HEK293 (cell line): ENCODE data around the gene MAVS.
A peak's percentile ranks its signal among the peaks of the same experiment; 100 is the strongest.

Experiments
- CTCF ChIA-PET: fragments of 350-600 bp; formaldehyde crosslinking; extraction: SDS; loops from one replicate; lab custom pipeline; 2021; ENCODE audit warnings: antibody characterized with exemption; lab: Yijun Ruan, JAX
- POLR2A ChIA-PET: fragments of 300-600 bp; formaldehyde crosslinking; extraction: SDS; loops from one replicate; lab custom pipeline; 2020; ENCODE audit warnings: antibody characterized with exemption, inconsistent platforms; lab: Yijun Ruan, JAX
- H3K27ac ChIP-seq: fragments of 200-500 bp; sonication (Bioruptor generic); 2 replicates; pipeline ENCODE4 v1.5.1; 2014; ENCODE audit warnings: low read depth, low read length, control low read depth, inconsistent platforms; ENCODE audit errors: extremely low read depth
- H3K36me3 ChIP-seq, 2 experiments: fragments of 200-500 bp in 1 of 2; sonication (Bioruptor generic) in 1 of 2; 1 replicate in 1 of 2; 2 replicates in 1 of 2; pipeline ENCODE4 v1.5.1; 2014 to 2017; ENCODE audit warnings: inconsistent platforms in 2 of 2, low read length in 2 of 2; ENCODE audit not compliant: control insufficient read depth in 2 of 2, insufficient read depth in 1 of 2
- H3K4me1 ChIP-seq: fragments of 200-500 bp; sonication (Bioruptor generic); 2 replicates; pipeline ENCODE4 v1.5.1; 2014; ENCODE audit warnings: mild to moderate bottlenecking, low read length, inconsistent platforms; ENCODE audit not compliant: control insufficient read depth, insufficient read depth
- H3K4me3 ChIP-seq: 2 replicates; pipeline ENCODE4 v1.5.1; 2011; ENCODE audit warnings: low read depth, mild to moderate bottlenecking, control low read depth, low read length, moderate library complexity
- H3K9me3 ChIP-seq: fragments of 200-500 bp; sonication (Bioruptor generic); 2 replicates; pipeline ENCODE4 v1.5.1; 2014; ENCODE audit warnings: low read depth, low read length, inconsistent platforms; ENCODE audit not compliant: control insufficient read depth, insufficient read depth
- GLI4 ChIP-seq: fragments of 450-650 bp; formaldehyde crosslinking; IDR thresholded peaks from 2 replicates; pipeline ENCODE4 v1.5.1; 2016; ENCODE audit warnings: missing biosample characterization, missing genetic modification characterization
- GLIS1 ChIP-seq: fragments of 450-650 bp; formaldehyde crosslinking; IDR thresholded peaks from 2 replicates; pipeline ENCODE4 v1.5.1; 2016; ENCODE audit warnings: missing biosample characterization, missing genetic modification characterization
- SCRT1 ChIP-seq: fragments of 450-650 bp; formaldehyde crosslinking; IDR thresholded peaks from 2 replicates; pipeline ENCODE4 v1.5.1; 2016; ENCODE audit warnings: missing biosample characterization, missing genetic modification characterization, borderline replicate concordance
- TCF7L2 ChIP-seq: IDR thresholded peaks from 2 replicates; pipeline ENCODE4 v1.6.1; 2011; ENCODE audit warnings: low read depth, mild to moderate bottlenecking, inconsistent platforms, low read length, moderate library complexity, borderline replicate concordance
- ZFP37 ChIP-seq: fragments of 450-650 bp; formaldehyde crosslinking; IDR thresholded peaks from 2 replicates; pipeline ENCODE4 v1.5.1; 2016; ENCODE audit warnings: missing biosample characterization, missing genetic modification characterization
- ZIC2 ChIP-seq: fragments of 450-650 bp; formaldehyde crosslinking; IDR thresholded peaks from 2 replicates; pipeline ENCODE4 v1.5.1; 2016; ENCODE audit warnings: missing biosample characterization, missing genetic modification characterization
- ZNF155 ChIP-seq: fragments of 450-650 bp; formaldehyde crosslinking; IDR thresholded peaks from 2 replicates; pipeline ENCODE4 v1.5.1; 2016; ENCODE audit warnings: missing biosample characterization, missing genetic modification characterization
- ZNF157 ChIP-seq: fragments of 450-650 bp; formaldehyde crosslinking; IDR thresholded peaks from 2 replicates; pipeline ENCODE4 v1.5.1; 2016; ENCODE audit warnings: missing biosample characterization, missing genetic modification characterization
- ZNF354C ChIP-seq: fragments of 450-650 bp; formaldehyde crosslinking; IDR thresholded peaks from 2 replicates; pipeline ENCODE4 v1.5.1; 2016; ENCODE audit warnings: missing biosample characterization, missing genetic modification characterization, low read depth, borderline replicate concordance
- ZNF394 ChIP-seq: fragments of 450-650 bp; formaldehyde crosslinking; IDR thresholded peaks from 2 replicates; pipeline ENCODE4 v1.5.1; 2016; ENCODE audit warnings: missing biosample characterization, missing genetic modification characterization, mild to moderate bottlenecking, moderate library complexity, borderline replicate concordance
- ZNF510 ChIP-seq: fragments of 450-650 bp; formaldehyde crosslinking; IDR thresholded peaks from 2 replicates; pipeline ENCODE4 v1.5.1; 2018; ENCODE audit warnings: mild to moderate bottlenecking, missing genetic modification characterization, missing biosample characterization; ENCODE audit not compliant: insufficient replicate concordance
- ZNF558 ChIP-seq: fragments of 450-650 bp; formaldehyde crosslinking; IDR thresholded peaks from 2 replicates; pipeline ENCODE4 v1.5.1; 2016; ENCODE audit warnings: missing biosample characterization, missing genetic modification characterization
- ZNF658 ChIP-seq: fragments of 450-650 bp; formaldehyde crosslinking; IDR thresholded peaks from 2 replicates; pipeline ENCODE4; 2016; ENCODE audit warnings: missing biosample characterization, missing genetic modification characterization
- ZNF664 ChIP-seq: fragments of 450-650 bp; formaldehyde crosslinking; IDR thresholded peaks from 2 replicates; pipeline ENCODE4 v1.5.1; 2016; ENCODE audit warnings: missing biosample characterization, missing genetic modification characterization
- ZNF677 ChIP-seq: fragments of 450-650 bp; IDR thresholded peaks from 2 replicates; pipeline ENCODE4 v1.5.0; 2018; ENCODE audit warnings: missing biosample characterization, mild to moderate bottlenecking, missing genetic modification characterization, moderate library complexity
- ZNF785 ChIP-seq: fragments of 450-650 bp; formaldehyde crosslinking; IDR thresholded peaks from 2 replicates; pipeline ENCODE4 v1.5.1; 2016; ENCODE audit warnings: missing biosample characterization, missing genetic modification characterization
- ZSCAN30 ChIP-seq: fragments of 450-650 bp; IDR thresholded peaks from 2 replicates; pipeline ENCODE4 v1.5.1; 2018; ENCODE audit warnings: missing biosample characterization, mild to moderate bottlenecking, missing genetic modification characterization, moderate library complexity
- ZXDB ChIP-seq: fragments of 450-650 bp; formaldehyde crosslinking; IDR thresholded peaks from 2 replicates; pipeline ENCODE4 v1.5.1; 2016; ENCODE audit warnings: missing biosample characterization, missing genetic modification characterization
- TF ChIP-seq, protein P1 (sequence below): fragments of 450-650 bp; formaldehyde crosslinking; IDR thresholded peaks from 2 replicates; pipeline ENCODE4 v1.5.1; 2016; ENCODE audit warnings: missing biosample characterization, missing genetic modification characterization
- TF ChIP-seq, protein P2 (sequence below): fragments of 450-650 bp; formaldehyde crosslinking; IDR thresholded peaks from 2 replicates; pipeline ENCODE4 v1.5.1; 2017; ENCODE audit warnings: missing biosample characterization, mild to moderate bottlenecking, missing genetic modification characterization, moderate library complexity
- TF ChIP-seq, protein P3 (sequence below): fragments of 450-650 bp; formaldehyde crosslinking; IDR thresholded peaks from 2 replicates; pipeline ENCODE4 v1.5.1; 2016; ENCODE audit warnings: missing biosample characterization, missing genetic modification characterization, low read depth
- TF ChIP-seq, protein P4 (sequence below): fragments of 450-650 bp; formaldehyde crosslinking; IDR thresholded peaks from 2 replicates; pipeline ENCODE4 v1.5.1; 2016; ENCODE audit warnings: missing biosample characterization, missing genetic modification characterization

The MAVS gene

DNA sequence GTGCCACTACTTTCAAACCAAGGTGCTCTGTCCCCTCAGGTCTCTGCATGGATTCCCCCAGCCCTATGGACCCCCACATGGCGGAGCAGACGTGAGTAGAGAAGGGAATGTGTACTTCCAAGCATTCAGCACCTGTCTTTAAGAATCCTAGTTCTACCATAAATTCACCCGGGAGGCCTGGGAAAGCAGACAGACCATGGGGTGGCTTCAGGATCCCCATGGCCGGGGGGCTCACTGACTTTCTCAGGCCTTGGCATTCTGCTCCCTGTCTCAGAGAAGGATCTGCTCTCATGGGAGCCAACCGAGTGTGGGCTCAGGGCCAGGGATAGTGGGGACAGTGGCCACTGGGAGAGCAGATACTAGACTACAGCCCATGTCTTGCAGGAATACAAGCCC lies 48.3 kb upstream of the MAVS start (continued):
- TF ChIP-seq, protein P1, sequence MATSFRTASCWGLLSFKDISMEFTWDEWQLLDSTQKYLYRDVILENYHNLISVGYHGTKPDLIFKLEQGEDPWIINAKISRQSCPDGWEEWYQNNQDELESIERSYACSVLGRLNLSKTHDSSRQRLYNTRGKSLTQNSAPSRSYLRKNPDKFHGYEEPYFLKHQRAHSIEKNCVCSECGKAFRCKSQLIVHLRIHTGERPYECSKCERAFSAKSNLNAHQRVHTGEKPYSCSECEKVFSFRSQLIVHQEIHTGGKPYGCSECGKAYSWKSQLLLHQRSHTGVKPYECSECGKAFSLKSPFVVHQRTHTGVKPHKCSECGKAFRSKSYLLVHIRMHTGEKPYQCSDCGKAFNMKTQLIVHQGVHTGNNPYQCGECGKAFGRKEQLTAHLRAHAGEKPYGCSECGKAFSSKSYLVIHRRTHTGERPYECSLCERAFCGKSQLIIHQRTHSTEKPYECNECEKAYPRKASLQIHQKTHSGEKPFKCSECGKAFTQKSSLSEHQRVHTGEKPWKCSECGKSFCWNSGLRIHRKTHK (tag by site-specific recombination): no peak
- no peak for TF ChIP-seq ZXDB (tag by site-specific recombination)

DNA sequence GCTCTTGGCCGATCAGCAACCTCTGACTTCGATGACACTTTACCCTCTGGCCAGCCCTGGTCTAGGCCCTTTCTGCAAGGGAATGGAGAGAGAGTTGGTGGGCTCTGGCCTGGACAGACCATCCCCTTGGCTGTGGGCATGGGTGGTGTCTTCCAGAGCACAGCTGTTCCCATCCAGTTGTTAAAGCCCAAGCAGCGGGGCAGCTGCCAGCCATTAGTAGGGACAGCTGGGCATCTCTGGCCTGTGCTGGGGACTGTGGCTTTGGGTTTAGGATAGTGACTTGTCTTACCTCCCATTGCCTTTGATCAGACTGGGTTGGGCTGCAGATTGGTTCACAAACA lies 47.8 kb upstream of the MAVS start:
- TF ChIP-seq ZNF510 (tag by site-specific recombination): no peak
- TF ChIP-seq, protein P2, sequence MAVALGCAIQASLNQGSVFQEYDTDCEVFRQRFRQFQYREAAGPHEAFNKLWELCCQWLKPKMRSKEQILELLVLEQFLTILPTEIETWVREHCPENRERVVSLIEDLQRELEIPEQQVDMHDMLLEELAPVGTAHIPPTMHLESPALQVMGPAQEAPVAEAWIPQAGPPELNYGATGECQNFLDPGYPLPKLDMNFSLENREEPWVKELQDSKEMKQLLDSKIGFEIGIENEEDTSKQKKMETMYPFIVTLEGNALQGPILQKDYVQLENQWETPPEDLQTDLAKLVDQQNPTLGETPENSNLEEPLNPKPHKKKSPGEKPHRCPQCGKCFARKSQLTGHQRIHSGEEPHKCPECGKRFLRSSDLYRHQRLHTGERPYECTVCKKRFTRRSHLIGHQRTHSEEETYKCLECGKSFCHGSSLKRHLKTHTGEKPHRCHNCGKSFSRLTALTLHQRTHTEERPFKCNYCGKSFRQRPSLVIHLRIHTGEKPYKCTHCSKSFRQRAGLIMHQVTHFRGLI (tag by site-specific recombination): 0 out of 2 replicates have a peak, but pooled peaks have one; percentile 21
- POLR2A ChIA-PET: no interaction called here
- H3K4me1 ChIP-seq: peaks cover 12% of the 10 kb centered on the region
- no peak overlapping the region for H3K27ac ChIP-seq
- no peaks in the 10 kb centered on the region for H3K9me3 ChIP-seq
- H3K36me3 ChIP-seq: peaks cover 19 to 66% of the 10 kb centered on the region in 2 experiments
- H3K4me3 ChIP-seq: no peak overlapping the region
- CTCF ChIA-PET: interaction anchor here (0.6 to 0.9 kb wide), 2 partner anchors 21 to 57 kb away, joined by 6 read pairs; partner anchors contain the start of gene AP5S1

DNA sequence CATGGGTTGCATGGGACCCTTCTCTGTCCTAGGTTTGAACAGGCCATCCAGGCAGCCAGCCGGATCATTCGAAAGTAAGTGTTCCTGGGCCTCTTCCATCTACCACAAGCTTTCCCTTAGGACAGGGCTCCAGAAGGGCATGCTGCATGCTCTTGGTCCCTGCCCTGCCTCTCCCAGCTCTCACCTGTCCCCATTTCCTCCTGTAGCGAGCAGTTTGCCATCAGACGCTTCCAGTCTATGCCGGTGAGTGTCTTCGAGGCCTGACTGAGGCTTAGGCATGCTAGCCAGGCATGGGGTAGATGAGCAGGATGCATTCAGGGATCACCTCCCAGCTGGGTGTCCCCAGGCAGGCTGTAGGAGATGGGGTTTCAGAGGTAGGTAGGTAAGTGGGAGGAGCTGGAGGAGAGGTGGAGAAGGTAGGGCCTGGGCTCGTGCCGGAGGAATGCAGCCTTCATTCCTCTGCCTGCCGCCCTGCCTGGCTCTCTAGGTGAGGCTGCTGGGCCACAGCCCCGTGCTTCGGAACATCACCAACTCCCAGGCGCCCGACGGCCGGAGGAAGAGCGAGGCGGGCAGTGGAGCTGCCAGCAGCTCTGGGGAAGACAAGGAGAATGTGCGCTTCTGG lies 46.3 kb upstream of the MAVS start:
- Histone ChIP-seq H3K27ac (no peak overlapping the region), H3K36me3 (peaks cover 23 to 80% of the 10 kb centered on the region in 2 experiments), H3K9me3 (no peaks in the 10 kb centered on the region), H3K4me3 (no peak overlapping the region), H3K4me1 (peaks cover 12% of the 10 kb centered on the region)
- ChIA-PET POLR2A (interaction anchor here (0.6 to 2.0 kb wide), 5 partner anchors 10 to 26 kb away, joined by 3 to 7 read pairs (median 4); no protein-coding TSS in a partner anchor), CTCF (interaction anchor here (1.1 to 1.6 kb wide), 3 partner anchors 13 to 52 kb away, joined by 3 to 10 read pairs (median 4); partner anchors contain the start of gene AP5S1)
- TF ChIP-seq GLI4 (no peak), ZFP37 (tag by site-specific recombination) (no peak), ZNF664 (tag by site-specific recombination) (no peak), ZSCAN30 (tag by site-specific recombination) (no peak), SCRT1 (tag by site-specific recombination) (no peak), ZNF785 (tag by site-specific recombination) (no peak), GLIS1 (tag by site-specific recombination) (no peak), ZNF394 (tag by site-specific recombination) (no peak)

DNA sequence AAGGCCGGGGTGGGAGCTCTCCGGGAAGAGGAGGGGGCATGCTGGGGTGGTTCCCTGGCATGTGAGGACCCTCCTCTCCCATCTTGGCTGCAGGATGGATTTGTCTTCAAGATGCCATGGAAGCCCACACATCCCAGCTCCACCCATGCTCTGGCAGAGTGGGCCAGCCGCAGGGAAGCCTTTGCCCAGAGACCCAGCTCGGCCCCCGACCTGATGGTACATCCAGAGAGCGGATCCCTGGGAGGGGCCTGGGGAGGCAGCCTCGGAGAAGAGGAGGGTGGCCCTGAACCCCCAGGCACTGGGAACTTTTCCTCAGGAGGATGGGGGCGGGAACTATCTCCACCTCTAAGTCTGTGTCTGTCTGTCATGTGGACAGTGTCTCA lies 45.8 kb upstream of the MAVS start:
- CTCF ChIA-PET: interaction anchor here (1.1 to 1.6 kb wide), 2 partner anchors 19 to 52 kb away, joined by 4 to 10 read pairs; partner anchors contain the start of gene AP5S1
- Histone ChIP-seq H3K4me3 (no peak overlapping the region), H3K4me1 (peaks cover 12% of the 10 kb centered on the region), H3K36me3 (peaks cover 23 to 85% of the 10 kb centered on the region in 2 experiments), H3K9me3 (no peaks in the 10 kb centered on the region), H3K27ac (no peak overlapping the region)
- TF ChIP-seq ZIC2 (no peak), ZNF785 (tag by site-specific recombination) (no peak), ZNF658 (no peak), ZNF677 (tag by site-specific recombination) (no peak), GLI4 (no peak), ZNF157 (tag by site-specific recombination) (no peak), ZNF558 (tag by site-specific recombination) (no peak), TCF7L2 (no peak), ZNF155 (tag by site-specific recombination) (no peak), ZNF354C (tag by site-specific recombination) (no peak)
- TF ChIP-seq, protein P3, sequence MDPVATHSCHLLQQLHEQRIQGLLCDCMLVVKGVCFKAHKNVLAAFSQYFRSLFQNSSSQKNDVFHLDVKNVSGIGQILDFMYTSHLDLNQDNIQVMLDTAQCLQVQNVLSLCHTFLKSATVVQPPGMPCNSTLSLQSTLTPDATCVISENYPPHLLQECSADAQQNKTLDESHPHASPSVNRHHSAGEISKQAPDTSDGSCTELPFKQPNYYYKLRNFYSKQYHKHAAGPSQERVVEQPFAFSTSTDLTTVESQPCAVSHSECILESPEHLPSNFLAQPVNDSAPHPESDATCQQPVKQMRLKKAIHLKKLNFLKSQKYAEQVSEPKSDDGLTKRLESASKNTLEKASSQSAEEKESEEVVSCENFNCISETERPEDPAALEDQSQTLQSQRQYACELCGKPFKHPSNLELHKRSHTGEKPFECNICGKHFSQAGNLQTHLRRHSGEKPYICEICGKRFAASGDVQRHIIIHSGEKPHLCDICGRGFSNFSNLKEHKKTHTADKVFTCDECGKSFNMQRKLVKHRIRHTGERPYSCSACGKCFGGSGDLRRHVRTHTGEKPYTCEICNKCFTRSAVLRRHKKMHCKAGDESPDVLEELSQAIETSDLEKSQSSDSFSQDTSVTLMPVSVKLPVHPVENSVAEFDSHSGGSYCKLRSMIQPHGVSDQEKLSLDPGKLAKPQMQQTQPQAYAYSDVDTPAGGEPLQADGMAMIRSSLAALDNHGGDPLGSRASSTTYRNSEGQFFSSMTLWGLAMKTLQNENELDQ (tag by site-specific recombination): no peak
- TF ChIP-seq, protein P4, sequence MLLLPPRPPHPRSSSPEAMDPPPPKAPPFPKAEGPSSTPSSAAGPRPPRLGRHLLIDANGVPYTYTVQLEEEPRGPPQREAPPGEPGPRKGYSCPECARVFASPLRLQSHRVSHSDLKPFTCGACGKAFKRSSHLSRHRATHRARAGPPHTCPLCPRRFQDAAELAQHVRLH (tag by site-specific recombination): no peak
- POLR2A ChIA-PET: interaction anchor here (1.1 to 2.0 kb wide), 3 partner anchors 13 to 25 kb away, joined by 3 to 7 read pairs (median 6); no protein-coding TSS in a partner anchor
